Fibroblast of lung (primary cell): Measurements from ENCODE around the gene OGFRL1. TPM values are rescaled to one million over a fixed set of nuclear protein-coding genes. Genes with fewer than 3 reads are reported as not detected.

Source experiments
- DNase-seq, 2 donors: peaks; one replicate each; pipeline versions ENCODE4 v3.0.0 to v3.0.0-alpha.2; 2010; ENCODE audit warnings: low read depth in 2 of 2
- H2AFZ ChIP-seq: 2 replicates; pipeline ENCODE4 v1.5.1; 2012; ENCODE audit warnings: low read length, control low read depth, inconsistent platforms
- H3K27ac ChIP-seq: 2 replicates; pipeline ENCODE4 v1.5.1; 2011; ENCODE audit warnings: low read length, control low read depth; ENCODE audit not compliant: insufficient read depth
- H3K27me3 ChIP-seq: 2 replicates; pipeline ENCODE4 v1.5.1; 2011; ENCODE audit warnings: mild to moderate bottlenecking, low read length; ENCODE audit not compliant: control insufficient read depth, insufficient read depth
- H3K36me3 ChIP-seq: 2 replicates; pipeline ENCODE4 v1.5.1; 2011; ENCODE audit warnings: low read length; ENCODE audit not compliant: control insufficient read depth, insufficient read depth
- H3K4me1 ChIP-seq: 2 replicates; pipeline ENCODE4 v1.5.1; 2011; ENCODE audit warnings: low read length; ENCODE audit not compliant: control insufficient read depth, insufficient read depth; ENCODE audit errors: extremely low read depth
- H3K4me2 ChIP-seq: 2 replicates; pipeline ENCODE4 v1.5.1; 2011; ENCODE audit warnings: low read length, control low read depth; ENCODE audit not compliant: insufficient read depth; ENCODE audit errors: extremely low read depth
- H3K4me3 ChIP-seq, 4 experiments: fragments of 200-600 bp in 1 of 4; sonication (generic) in 1 of 4; replicated peaks in 1 of 4; 2 replicates each; pipeline ENCODE4 v1.5.1; 2011 to 2016; ENCODE audit warnings: low read length in 4 of 4, low read depth in 3 of 4, mild to moderate bottlenecking in 3 of 4, control low read depth in 2 of 4, inconsistent platforms in 1 of 4, mixed read lengths in 1 of 4; ENCODE audit not compliant: insufficient read depth in 1 of 4; ENCODE audit errors: control extremely low read depth in 1 of 4
- H3K79me2 ChIP-seq: 2 replicates; pipeline ENCODE4 v1.5.1; 2012; ENCODE audit warnings: mild to moderate bottlenecking, low read length, inconsistent platforms; ENCODE audit not compliant: control insufficient read depth, insufficient read depth
- H3K9ac ChIP-seq: 2 replicates; pipeline ENCODE4 v1.5.1; 2011; ENCODE audit warnings: mild to moderate bottlenecking, low read length, control low read depth; ENCODE audit not compliant: insufficient read depth
- H3K9me3 ChIP-seq: 2 replicates; pipeline ENCODE4 v1.5.1; 2012; ENCODE audit warnings: low read depth, low read length; ENCODE audit not compliant: control insufficient read depth, insufficient read depth
- H4K20me1 ChIP-seq: 2 replicates; pipeline ENCODE4 v1.5.1; 2011; ENCODE audit warnings: low read length; ENCODE audit not compliant: control insufficient read depth, insufficient read depth; ENCODE audit errors: extremely low read depth
- EZH2 ChIP-seq: IDR thresholded peaks from 2 replicates; pipeline ENCODE4 v1.5.1; 2012; ENCODE audit warnings: low read length, control low read depth, mild to moderate bottlenecking; ENCODE audit errors: missing control alignments
- polyA plus RNA-seq, 2 donors: library from polyadenylated mRNA; depleted of rRNA in 1 of 2; stranded (reverse) in 1 of 2; unstranded in 1 of 2; fragments of >200 nt; gene quantifications; 2 replicates each; pipeline ENCODE4 v1.2.1, GENCODE V29; 2011 to 2012; ENCODE audit warnings: missing spikeins in 1 of 2
- total RNA-seq: library from RNA; depleted of rRNA; stranded (reverse); fragments of >200 nt; gene quantifications from 2 replicates; pipeline ENCODE4 v1.2.1, GENCODE V29; 2014
- TF ChIP-seq, protein P1 (sequence below), 2 donors: IDR thresholded peaks in 1 of 2; conservative IDR thresholded peaks in 1 of 2; 1 replicate in 1 of 2; 2 replicates in 1 of 2; pipeline ENCODE4 v1.5.1; 2011 to 2012; ENCODE audit warnings: low read length in 2 of 2, control low read depth in 1 of 2, inconsistent platforms in 1 of 2, low read depth in 1 of 2, mild to moderate bottlenecking in 1 of 2

Gene OGFRL1
- total and polyA plus RNA-seq, 2 donors (not counting 1 experiment from before 2014, with no cell fraction given) = 14.0 to 27.7 TPM

DNA sequence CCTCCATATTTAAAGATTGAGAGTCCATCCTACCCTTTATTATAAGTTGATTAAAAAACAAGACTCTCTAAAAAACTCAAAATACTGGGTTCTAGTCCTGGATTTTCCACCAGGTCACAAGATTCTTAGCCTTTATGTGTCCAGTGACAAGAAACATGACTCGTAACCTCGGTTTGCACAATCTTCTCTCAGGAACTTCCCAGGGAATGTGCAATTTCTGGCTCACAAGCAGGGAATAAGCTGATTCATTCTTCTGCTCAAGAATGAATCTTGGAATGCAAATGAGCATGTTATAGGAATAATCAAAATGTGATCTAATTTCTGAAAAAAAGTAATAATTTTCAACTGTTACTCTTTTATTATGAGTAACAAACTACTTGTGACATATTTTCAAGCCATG is 45.1 kb downstream of the OGFRL1 start:
- H3K4me2 ChIP-seq = no peak overlapping the region
- TF ChIP-seq, protein P1, sequence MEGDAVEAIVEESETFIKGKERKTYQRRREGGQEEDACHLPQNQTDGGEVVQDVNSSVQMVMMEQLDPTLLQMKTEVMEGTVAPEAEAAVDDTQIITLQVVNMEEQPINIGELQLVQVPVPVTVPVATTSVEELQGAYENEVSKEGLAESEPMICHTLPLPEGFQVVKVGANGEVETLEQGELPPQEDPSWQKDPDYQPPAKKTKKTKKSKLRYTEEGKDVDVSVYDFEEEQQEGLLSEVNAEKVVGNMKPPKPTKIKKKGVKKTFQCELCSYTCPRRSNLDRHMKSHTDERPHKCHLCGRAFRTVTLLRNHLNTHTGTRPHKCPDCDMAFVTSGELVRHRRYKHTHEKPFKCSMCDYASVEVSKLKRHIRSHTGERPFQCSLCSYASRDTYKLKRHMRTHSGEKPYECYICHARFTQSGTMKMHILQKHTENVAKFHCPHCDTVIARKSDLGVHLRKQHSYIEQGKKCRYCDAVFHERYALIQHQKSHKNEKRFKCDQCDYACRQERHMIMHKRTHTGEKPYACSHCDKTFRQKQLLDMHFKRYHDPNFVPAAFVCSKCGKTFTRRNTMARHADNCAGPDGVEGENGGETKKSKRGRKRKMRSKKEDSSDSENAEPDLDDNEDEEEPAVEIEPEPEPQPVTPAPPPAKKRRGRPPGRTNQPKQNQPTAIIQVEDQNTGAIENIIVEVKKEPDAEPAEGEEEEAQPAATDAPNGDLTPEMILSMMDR (conservative IDR thresholded peaks at IDR 0.05 in 1 of 2, IDR thresholded peaks at IDR 0.05 in 1 of 2; ENCODE audit: low read depth in 1 of 2, low read length in 2 of 2) = no peak
- H3K79me2 ChIP-seq = no peaks in the 10 kb centered on the region
- no peaks in the 10 kb centered on the region for H3K36me3 ChIP-seq
- no peaks in the 10 kb centered on the region for H3K9me3 ChIP-seq
- H3K27me3 ChIP-seq = no peaks in the 10 kb centered on the region
- DNase-seq = peak; percentile 90 to 91
- no peak overlapping the region for H2AFZ ChIP-seq
- peaks cover 2% of the 10 kb centered on the region for H4K20me1 ChIP-seq
- H3K27ac ChIP-seq = peak overlapping the region; percentile 11
- H3K4me1 ChIP-seq = peaks cover 9% of the 10 kb centered on the region
- H3K4me3 ChIP-seq = no peak overlapping the region
- no peak overlapping the region for H3K9ac ChIP-seq

DNA sequence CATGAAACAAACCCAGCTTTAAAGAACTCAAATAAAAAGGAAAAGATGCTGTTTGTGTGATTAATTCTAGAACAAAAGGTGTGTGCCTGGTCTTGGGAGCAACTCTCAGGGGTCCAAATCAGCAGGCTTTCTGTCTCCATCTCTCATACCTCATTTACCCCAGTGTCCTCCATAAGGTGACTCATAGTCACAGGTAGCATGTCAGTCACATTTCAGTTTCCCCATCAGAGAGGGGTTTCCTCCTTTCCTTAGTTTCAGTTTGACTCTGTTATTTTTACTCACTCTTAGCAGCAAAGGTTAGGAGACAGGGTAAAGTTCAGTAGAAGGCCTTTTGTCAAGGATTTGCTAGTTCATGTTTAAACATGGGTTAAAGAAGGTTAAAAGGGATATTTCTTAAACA is 46.2 kb downstream of the OGFRL1 start:
- H3K9ac ChIP-seq = no peak overlapping the region
- no peaks in the 10 kb centered on the region for H3K36me3 ChIP-seq
- no peaks in the 10 kb centered on the region for H3K79me2 ChIP-seq
- no peak for DNase-seq
- H3K4me2 ChIP-seq = no peak overlapping the region
- no peaks in the 10 kb centered on the region for H3K9me3 ChIP-seq
- H3K4me1 ChIP-seq = peaks cover 9% of the 10 kb centered on the region
- H4K20me1 ChIP-seq = peaks cover 2% of the 10 kb centered on the region
- H3K4me3 ChIP-seq = no peak overlapping the region
- no peak overlapping the region for H3K27ac ChIP-seq
- TF ChIP-seq, protein P1 (conservative IDR thresholded peaks at IDR 0.05 in 1 of 2, IDR thresholded peaks at IDR 0.05 in 1 of 2; ENCODE audit: low read depth in 1 of 2, low read length in 2 of 2) = no peak
- no peak for TF ChIP-seq EZH2
- no peaks in the 10 kb centered on the region for H3K27me3 ChIP-seq
- no peak overlapping the region for H2AFZ ChIP-seq

DNA sequence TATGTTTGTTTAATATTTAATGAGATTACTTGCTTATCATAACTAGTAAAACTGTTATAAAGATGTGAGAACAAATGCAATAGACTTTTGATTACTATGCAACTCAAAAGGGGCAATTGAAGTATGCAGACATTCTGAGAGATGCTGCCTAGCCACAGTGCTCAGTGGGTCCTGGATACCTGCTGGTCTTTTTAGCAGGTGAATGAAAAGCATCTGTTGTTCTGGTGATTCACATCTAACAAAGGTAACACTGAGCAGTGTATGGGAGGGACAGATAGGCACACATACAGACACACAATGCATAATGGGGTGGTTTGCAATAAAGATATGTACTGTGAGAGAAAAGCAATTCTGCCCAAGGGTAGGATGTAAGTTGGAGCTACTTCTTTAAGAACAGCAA is 46.9 kb downstream of the OGFRL1 start:
- Histone ChIP-seq H3K79me2 (no peaks in the 10 kb centered on the region), H3K27ac (no peak overlapping the region), H3K9ac (no peak overlapping the region), H3K4me1 (peaks cover 9% of the 10 kb centered on the region), H4K20me1 (peaks cover 2% of the 10 kb centered on the region), H3K27me3 (no peaks in the 10 kb centered on the region), H2AFZ (no peak overlapping the region), H3K9me3 (no peaks in the 10 kb centered on the region), H3K4me3 (no peak overlapping the region), H3K36me3 (no peaks in the 10 kb centered on the region), H3K4me2 (no peak overlapping the region)
- DNase-seq = no peak
- TF ChIP-seq EZH2 = no peak
- TF ChIP-seq, protein P1 (conservative IDR thresholded peaks at IDR 0.05 in 1 of 2, IDR thresholded peaks at IDR 0.05 in 1 of 2; ENCODE audit: low read depth in 1 of 2, low read length in 2 of 2) = no peak
